Right ventricle myocardium inferior (tissue), 1 donor: Measurements from ENCODE around the gene NUP160. TPM values are rescaled to one million over a fixed set of nuclear protein-coding genes. Genes with fewer than 3 reads are reported as not detected.
A peak's percentile ranks its signal among the peaks of the same experiment; 100 is the strongest.
"Not testable (repeated sequence)": the region's sequence is repeated elsewhere in the genome, so short reads cannot be mapped to it uniquely, and the experiment has no call there.

Experiments
- ATAC-seq: fragments of 200-7000 bp; cut with Tn5 transposase; one replicate; pipeline ENCODE4 v1.9.1; 2020; ENCODE audit warnings: mild to moderate bottlenecking, moderate library complexity
- DNase-seq: peaks from one replicate; pipeline ENCODE4 v3.0.0; 2021; ENCODE audit errors: missing footprints
- intact Hi-C: fragments of 100-400 bp; cut with DNase I; formaldehyde crosslinking; loops from one replicate; pipeline ENCODE4 v1.11.0; 2022
- total RNA-seq: library from RNA; stranded (reverse); fragmentation: NEBNext Ultra II Directional; extraction: Animal tissue kit (Norgen Biotek cat#: 25700); gene quantifications from one replicate; pipeline ENCODE4 v1.2.1, GENCODE V29; 2021
- donor health status: DM: no; HTN: yes; CAD: no; lungs with severe emphysema.

NUP160 gene
- total RNA-seq, 1 donor from 2014 or later, result 15.3 TPM

- no peak for ATAC-seq
These were observed 19.7 kb upstream of the NUP160 start for GRCh38 chr11:47867823-47868222.

GRCh38 chr11:47866892-47867291, 18.7 kb upstream of the NUP160 start:
- intact Hi-C loops, ATAC-seq, DNase-seq: not testable (repeated sequence)

More at GRCh38 chr11:47867823-47868222, 19.7 kb upstream of the NUP160 start:
- intact Hi-C loops, result no loop called here
- DNase-seq, result no peak

DNA sequence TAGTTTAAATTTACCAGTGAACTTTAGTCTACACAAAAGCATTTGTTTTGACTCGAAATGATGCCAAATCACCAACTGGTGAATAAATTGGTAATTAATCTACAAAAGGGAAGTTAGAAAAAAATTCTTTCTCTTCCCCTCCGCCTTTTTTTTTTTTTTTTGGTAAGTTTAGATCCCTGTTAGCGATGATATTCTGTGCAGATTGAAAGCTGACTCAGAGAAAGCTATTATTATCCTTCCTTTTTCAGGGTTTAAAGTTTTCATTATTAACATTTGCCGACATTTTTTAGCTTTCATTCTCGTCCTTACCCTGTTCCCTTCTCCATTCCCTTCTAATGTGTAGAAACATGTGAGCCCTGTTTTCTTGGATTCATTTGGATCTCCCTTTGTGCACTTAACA, 16.8 kb upstream of the NUP160 start:
- no peak for ATAC-seq
- intact Hi-C loops, result no loop called here
- no peak for DNase-seq

GRCh38 chr11:47863898-47864430, 15.8 kb upstream of the NUP160 start:
- no peak for DNase-seq

DNA sequence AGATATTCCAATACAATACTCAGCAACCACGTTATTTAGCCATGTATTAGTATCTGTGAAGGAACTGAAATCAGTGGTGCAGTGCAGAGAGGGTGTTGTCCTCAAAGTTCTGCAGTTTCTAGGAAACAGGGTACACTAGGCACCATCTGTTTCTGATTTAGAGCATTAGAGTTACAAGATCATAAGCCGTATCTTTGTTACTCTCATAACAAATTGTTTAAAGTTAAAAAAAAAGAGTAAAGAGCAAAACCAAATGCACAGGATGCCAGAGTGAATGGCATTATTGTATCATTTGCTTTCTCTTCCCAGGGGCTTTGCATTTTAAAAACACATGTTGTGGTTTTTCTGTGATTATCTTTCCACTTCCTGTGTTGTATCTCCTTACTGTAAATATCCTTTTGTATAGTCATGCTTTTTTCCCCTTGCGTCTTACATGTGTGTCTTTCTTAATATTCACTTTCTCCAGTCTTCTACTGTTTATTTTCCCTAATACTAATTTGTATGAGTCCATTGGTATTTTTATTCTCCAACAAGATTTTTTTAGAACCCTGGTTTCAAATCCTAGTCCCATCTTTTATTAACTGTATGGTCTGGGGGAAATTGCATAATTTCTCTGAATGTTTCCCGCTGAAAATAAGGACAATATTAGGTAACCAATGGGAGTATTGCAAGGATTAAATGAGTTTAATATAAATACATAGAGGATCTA, 15.2 kb upstream of the NUP160 start:
- peak; percentile 74 for ATAC-seq
- intact Hi-C loops, result no loop called here

More at GRCh38 chr11:47863898-47864430, 15.8 kb upstream of the NUP160 start:
- intact Hi-C loops, result no loop called here
- no peak for ATAC-seq

GRCh38 chr11:47861728-47862127, 13.6 kb upstream of the NUP160 start:
- intact Hi-C loops, result no loop called here
- no peak for ATAC-seq

More for the DNA sequence above, 15.2 kb upstream of the NUP160 start:
- DNase-seq, result no peak

GRCh38 chr11:47860536-47860935, 12.4 kb upstream of the NUP160 start:
- DNase-seq (no peak), ATAC-seq (no peak)
- intact Hi-C loops, result no loop called here

More at GRCh38 chr11:47861728-47862127, 13.6 kb upstream of the NUP160 start:
- DNase-seq, result no peak

- intact Hi-C loops, result no loop called here
- DNase-seq, result no peak
- no peak for ATAC-seq
These were observed 9.9 kb upstream of the NUP160 start for GRCh38 chr11:47857892-47858543.

GRCh38 chr11:47857485-47857884, 9.3 kb upstream of the NUP160 start:
- intact Hi-C loops, result no loop called here
- ATAC-seq, result no peak
- DNase-seq, result no peak

DNA sequence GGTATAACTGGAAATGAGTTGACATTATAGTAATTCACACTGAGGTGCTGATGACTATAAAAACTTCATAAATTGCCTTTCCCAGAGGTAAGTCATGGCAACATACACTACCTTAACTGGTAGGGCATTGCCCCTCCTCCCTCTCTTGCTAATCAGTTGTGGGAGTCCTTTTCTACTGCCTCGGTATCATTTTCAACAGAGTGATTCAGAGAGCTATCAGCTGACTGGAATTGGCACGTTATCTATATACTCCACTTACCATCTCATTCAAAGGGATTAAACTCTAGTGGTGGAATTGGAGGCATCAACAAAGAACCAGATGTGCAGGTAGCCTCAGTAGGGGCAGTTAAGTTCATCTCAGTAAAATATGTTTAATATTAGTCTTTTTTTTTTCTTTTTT, 8.0 kb upstream of the NUP160 start:
- no peak for DNase-seq
- ATAC-seq, result peak; percentile 43
- intact Hi-C loops, result no loop called here

DNA sequence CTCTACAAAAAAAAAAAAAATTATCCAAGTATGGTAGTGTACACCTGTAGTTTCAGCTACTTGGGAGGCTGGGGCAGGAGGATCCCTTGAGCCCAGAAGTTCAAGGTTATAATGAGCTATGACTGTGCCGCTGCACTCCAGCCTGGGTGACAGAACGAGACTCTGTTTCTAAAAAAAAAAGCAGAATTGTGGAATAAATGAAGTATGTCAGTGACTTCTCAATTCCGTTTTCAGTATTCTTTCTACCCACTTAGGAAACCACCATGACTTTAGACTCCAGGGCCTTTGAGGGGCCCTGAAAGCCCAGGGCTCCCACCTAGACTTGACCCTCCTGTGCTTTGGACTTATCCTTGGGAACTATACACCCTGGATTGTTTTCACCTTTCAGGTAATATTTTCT, 6.5 kb upstream of the NUP160 start:
- DNase-seq, result no peak
- no peak for ATAC-seq
- intact Hi-C loops, result no loop called here

GRCh38 chr11:47852053-47852452, 3.9 kb upstream of the NUP160 start:
- ATAC-seq, result no peak
- intact Hi-C loops, result no loop called here
- no peak for DNase-seq

DNA sequence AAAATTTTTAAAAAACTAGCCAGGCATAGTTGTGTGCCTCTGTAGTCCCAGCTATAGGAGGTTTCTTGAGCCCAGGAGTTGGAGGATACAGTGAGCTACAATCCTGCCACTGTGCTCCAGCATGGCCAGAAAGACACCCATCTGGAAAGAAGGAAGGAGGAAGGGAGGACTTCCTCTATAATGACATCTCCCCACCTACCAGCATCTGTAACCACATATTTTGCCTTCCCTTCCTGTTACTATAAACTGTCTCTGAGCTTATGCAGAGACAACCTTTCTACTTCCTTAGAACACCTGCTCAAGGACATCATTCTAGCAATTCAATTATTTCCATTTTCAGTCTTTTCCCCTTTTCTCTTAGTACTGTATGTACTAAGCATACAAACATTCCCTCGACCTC, 2.2 kb upstream of the NUP160 start:
- intact Hi-C loops, result no loop called here
- ATAC-seq (no peak), DNase-seq (no peak)

DNA sequence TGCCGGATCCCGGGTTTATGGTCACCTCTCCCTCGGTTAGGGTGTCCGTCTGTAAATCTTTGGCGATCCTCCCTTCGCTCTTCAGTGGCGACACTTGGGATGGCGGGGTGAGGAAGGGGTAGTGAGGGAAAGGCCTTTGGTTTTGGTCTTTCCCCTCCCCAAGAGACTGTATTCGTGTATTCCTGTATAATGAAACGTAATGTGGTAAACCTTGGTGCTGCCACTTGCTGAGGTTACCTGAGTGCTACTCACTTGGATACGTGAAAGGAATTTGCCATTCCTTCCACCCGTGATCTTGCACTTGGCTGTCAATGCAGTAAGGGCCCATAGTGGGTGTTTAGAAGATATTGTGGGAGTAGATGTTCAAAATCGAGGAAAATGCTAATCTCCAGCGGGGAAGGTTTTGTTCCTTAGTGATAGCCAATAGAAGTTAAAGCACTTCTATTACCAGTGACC, 578 bp upstream of the NUP160 start:
- DNase-seq, result no peak
- no peak for ATAC-seq
- intact Hi-C loops, result loop anchor here (5.0 to 10.0 kb wide), 3 partner anchors 81 to 464 kb away; partner anchors contain the start of genes FNBP4 and MTCH2

GRCh38 chr11:47847537-47847891, 636 bp downstream of the NUP160 start:
- no peak for DNase-seq
- intact Hi-C loops, result loop anchor here (5.0 to 10.0 kb wide), 3 partner anchors 80 to 463 kb away; partner anchors contain the start of genes FNBP4 and MTCH2
- ATAC-seq, result no peak

GRCh38 chr11:47846998-47847397, 1.2 kb downstream of the NUP160 start:
- ATAC-seq (no peak), DNase-seq (no peak)
- intact Hi-C loops, result loop anchor here (5.0 to 10.0 kb wide), 3 partner anchors 80 to 462 kb away; partner anchors contain the start of genes FNBP4 and MTCH2

GRCh38 chr11:47843361-47844055, 4.6 kb downstream of the NUP160 start:
- DNase-seq (no peak), ATAC-seq (no peak)
- intact Hi-C loops, result loop anchor here (10.0 kb wide), 1 partner anchor 459 kb away; no protein-coding TSS in a partner anchor

DNA sequence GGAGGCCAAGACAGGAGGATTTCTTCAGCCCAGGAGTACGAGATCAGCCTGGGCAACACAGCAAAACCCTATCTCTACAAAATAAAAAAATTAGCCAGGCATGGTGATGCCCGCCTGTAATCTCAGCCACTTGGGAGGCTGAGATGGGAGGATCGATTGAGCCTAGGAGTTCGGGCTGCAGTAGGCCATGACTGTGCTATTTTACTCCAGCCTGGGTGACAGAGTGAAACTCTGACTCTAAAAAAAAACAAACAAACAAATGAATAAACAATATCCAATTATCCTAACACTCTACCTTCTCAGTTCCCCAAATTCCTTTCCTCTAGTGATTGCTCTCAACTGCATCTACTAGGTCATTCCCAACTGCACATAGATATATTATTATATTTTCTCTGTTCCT, 5.4 kb downstream of the NUP160 start:
- no peak for ATAC-seq
- intact Hi-C loops, result loop anchor here (10.0 kb wide), 1 partner anchor 458 kb away; no protein-coding TSS in a partner anchor
- DNase-seq, result no peak

- intact Hi-C loops, result no loop called here
- no peak for DNase-seq
These were observed 10.2 kb downstream of the NUP160 start for GRCh38 chr11:47837929-47838328.

More at GRCh38 chr11:47837929-47838328, 10.2 kb downstream of the NUP160 start:
- no peak for ATAC-seq
